ENCODE results near the gene BCL7B. TPM values are rescaled to one million over a fixed set of nuclear protein-coding genes. Genes with fewer than 3 reads are reported as not detected.
A peak's percentile ranks its signal among the peaks of the same experiment; 100 is the strongest.
"Not testable (repeated sequence)": the region's sequence is repeated elsewhere in the genome, so short reads cannot be mapped to it uniquely, and the experiment has no call there.

Gene BCL7B
- total RNA-seq, 1 donor from 2014 or later, result 34.0 TPM

GRCh38 chr7:73533742-73534141, 23.7 kb downstream of the BCL7B start:
- Mint-ChIP-seq H3K27me3 (ENCODE audit: unreplicated experiment) (peaks cover 5% of the 10 kb centered on the region), H3K36me3 (ENCODE audit: unreplicated experiment) (peaks cover 7% of the 10 kb centered on the region), H3K9me3 (ENCODE audit: unreplicated experiment) (peaks cover 1% of the 10 kb centered on the region), H3K4me3 (ENCODE audit: unreplicated experiment) (no peak overlapping the region), H3K27ac (ENCODE audit: unreplicated experiment) (no peak overlapping the region), H3K4me1 (ENCODE audit: low read depth, unreplicated experiment) (no peaks in the 10 kb centered on the region)
- TF ChIP-seq CTCF (IDR thresholded peaks at IDR 0.05; ENCODE audit: partially characterized antibody, unreplicated experiment), result no peak
- DNase-seq, result no peak

- no peaks in the 10 kb centered on the region for H3K9me3 Mint-ChIP-seq (ENCODE audit: unreplicated experiment)
- DNase-seq, result no peak
- H3K27ac Mint-ChIP-seq (ENCODE audit: unreplicated experiment), result no peak overlapping the region
- peaks cover 6% of the 10 kb centered on the region for H3K4me1 Mint-ChIP-seq (ENCODE audit: low read depth, unreplicated experiment)
- peaks cover 7% of the 10 kb centered on the region for H3K36me3 Mint-ChIP-seq (ENCODE audit: unreplicated experiment)
- TF ChIP-seq CTCF (IDR thresholded peaks at IDR 0.05; ENCODE audit: partially characterized antibody, unreplicated experiment), result no peak
- H3K27me3 Mint-ChIP-seq (ENCODE audit: unreplicated experiment), result peaks cover 2% of the 10 kb centered on the region
- no peak overlapping the region for H3K4me3 Mint-ChIP-seq (ENCODE audit: unreplicated experiment)
These were observed 25.3 kb downstream of the BCL7B start for GRCh38 chr7:73532224-73532623.

GRCh38 chr7:73530800-73531199, 26.7 kb downstream of the BCL7B start:
- Mint-ChIP-seq H3K9me3 (ENCODE audit: unreplicated experiment) (no peaks in the 10 kb centered on the region), H3K27me3 (ENCODE audit: unreplicated experiment) (peaks cover 2% of the 10 kb centered on the region), H3K36me3 (ENCODE audit: unreplicated experiment) (peaks cover 4% of the 10 kb centered on the region), H3K4me1 (ENCODE audit: low read depth, unreplicated experiment) (peaks cover 10% of the 10 kb centered on the region), H3K4me3 (ENCODE audit: unreplicated experiment) (no peak overlapping the region), H3K27ac (ENCODE audit: unreplicated experiment) (no peak overlapping the region)
- no peak for DNase-seq
- no peak for TF ChIP-seq CTCF (IDR thresholded peaks at IDR 0.05; ENCODE audit: partially characterized antibody, unreplicated experiment)

GRCh38 chr7:73526896-73527821, 30.3 kb downstream of the BCL7B start:
- TF ChIP-seq CTCF (IDR thresholded peaks at IDR 0.05; ENCODE audit: partially characterized antibody, unreplicated experiment), result no peak
- peaks cover 5% of the 10 kb centered on the region for H3K9me3 Mint-ChIP-seq (ENCODE audit: unreplicated experiment)
- H3K27me3 Mint-ChIP-seq (ENCODE audit: unreplicated experiment), result peaks cover 3% of the 10 kb centered on the region
- peaks cover 10% of the 10 kb centered on the region for H3K4me1 Mint-ChIP-seq (ENCODE audit: low read depth, unreplicated experiment)
- no peak overlapping the region for H3K4me3 Mint-ChIP-seq (ENCODE audit: unreplicated experiment)
- H3K36me3 Mint-ChIP-seq (ENCODE audit: unreplicated experiment), result peaks cover under 1% of the 10 kb centered on the region
- no peak for DNase-seq
- peak overlapping the region; percentile 40 for H3K27ac Mint-ChIP-seq (ENCODE audit: unreplicated experiment)

GRCh38 chr7:73526158-73526494, 31.4 kb downstream of the BCL7B start:
- not testable (repeated sequence) for DNase-seq; H3K9me3 Mint-ChIP-seq (ENCODE audit: unreplicated experiment); H3K4me3 Mint-ChIP-seq (ENCODE audit: unreplicated experiment); H3K27ac Mint-ChIP-seq (ENCODE audit: unreplicated experiment); H3K27me3 Mint-ChIP-seq (ENCODE audit: unreplicated experiment); H3K36me3 Mint-ChIP-seq (ENCODE audit: unreplicated experiment)
- peaks cover 10% of the 10 kb centered on the region for H3K4me1 Mint-ChIP-seq (ENCODE audit: low read depth, unreplicated experiment)
